T1000 (cell line): ENCODE measurements around the gene NR1I2.

ENCODE experiments used
- DNase-seq: peaks from one replicate; lab custom pipeline; 2025; ENCODE audit warnings: mixed read lengths; lab: John Stamatoyannopoulos, UW

NR1I2 gene

DNA sequence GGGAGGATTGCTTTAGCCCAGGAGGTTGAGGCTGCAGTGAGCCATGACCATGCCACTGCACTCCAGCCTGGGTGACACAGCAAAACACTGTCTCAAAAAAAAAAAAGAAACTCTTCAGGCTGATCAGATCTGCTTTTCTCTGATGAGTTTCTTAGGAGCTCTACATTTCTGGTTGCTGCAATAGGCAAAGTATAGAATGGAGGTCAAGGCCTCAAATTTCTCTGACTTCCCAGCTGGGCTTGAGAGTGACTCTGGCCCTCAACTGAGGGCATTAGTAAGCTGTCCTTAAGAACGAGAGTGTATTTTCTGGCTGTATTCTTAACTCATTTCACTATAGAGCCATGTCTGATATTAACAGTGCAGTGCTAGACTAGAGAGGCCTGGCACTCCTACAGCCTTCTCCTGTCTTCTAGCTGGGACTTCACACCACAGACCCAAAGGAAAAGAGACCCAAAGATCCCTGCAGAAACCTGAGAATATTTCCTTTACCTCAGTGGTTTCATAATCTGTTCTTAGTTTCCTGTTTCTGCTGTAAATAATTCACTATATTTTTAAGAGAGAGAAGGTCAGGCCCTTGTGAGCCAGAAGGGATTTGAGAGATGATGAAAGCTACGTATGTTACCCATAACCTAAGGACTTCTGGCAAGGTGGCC is 2.0 kb upstream of the NR1I2 start:
- DNase-seq = no peak

DNA sequence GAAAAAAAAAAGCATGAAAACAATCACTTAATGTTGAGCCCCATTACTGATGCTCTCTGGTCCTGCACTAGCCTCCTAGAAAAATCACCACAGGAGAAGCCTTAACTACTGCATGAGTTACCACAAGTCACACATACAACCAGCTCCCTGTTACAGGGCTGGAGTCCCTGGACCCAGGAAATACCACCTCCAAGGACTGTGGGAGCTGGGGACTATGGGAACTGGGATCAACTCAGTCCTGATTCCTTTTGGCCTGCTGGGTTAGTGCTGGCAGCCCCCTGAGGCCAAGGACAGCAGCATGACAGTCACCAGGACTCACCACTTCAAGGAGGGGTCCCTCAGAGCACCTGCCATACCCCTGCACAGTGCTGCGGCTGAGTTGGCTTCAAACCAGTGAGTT is 559 bp downstream of the NR1I2 start:
- DNase-seq = no peak

DNA sequence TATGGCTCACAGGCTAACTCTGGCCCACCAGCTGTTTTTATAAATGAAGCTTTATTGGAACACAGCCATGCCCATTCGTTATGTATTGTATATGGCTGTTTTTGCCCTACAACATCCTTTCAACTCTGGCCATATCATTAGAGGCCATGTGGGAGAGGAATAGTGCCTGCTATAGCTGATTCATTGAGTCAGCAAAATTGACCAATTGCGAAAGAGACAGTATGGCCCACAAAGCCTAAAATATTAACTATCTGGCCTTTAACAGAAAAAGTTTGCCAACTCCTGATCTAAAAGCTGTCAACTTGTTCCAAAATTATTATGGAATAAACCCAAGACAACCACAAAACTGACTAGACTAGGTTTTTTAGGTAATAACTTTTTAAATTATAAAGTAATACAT is 1.4 kb downstream of the NR1I2 start:
- no peak for DNase-seq

DNA sequence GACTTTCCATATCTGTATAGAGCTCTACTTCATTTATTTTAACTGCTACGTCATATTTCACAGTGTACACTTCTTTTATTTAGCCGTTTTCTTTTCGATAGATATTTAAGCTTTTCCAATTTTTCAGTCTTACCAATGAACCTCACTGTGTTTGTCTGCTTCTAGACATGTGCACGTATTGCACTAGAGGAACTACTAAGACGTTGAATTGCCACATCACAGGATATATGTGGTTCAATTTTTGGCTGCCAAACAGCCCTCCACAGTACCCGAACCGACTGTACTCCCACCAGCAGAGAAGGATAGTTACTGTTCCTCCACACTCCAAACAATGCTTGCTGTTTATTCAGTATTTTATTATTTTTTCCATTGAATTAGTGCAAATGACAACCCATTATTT is 2.0 kb downstream of the NR1I2 start:
- DNase-seq = no peak

DNA sequence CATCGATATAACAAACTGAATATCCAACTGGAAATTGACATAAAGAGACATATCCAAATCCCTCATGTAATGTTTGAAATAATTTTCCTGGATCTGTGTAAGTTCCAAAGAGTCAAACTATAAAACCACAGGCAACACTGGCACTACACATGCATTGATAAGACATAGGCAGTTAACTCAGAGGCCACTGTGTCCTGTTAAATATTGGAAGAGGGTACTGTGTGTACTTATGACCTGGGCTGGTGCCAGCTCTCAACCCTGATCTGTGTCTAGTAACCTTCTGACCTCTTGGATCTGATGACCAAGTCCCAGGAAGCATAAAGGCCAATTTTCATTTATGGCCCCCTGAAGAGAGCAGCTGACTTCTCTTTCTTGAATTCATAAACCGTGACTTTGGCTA is 4.5 kb downstream of the NR1I2 start:
- DNase-seq = no peak

DNA sequence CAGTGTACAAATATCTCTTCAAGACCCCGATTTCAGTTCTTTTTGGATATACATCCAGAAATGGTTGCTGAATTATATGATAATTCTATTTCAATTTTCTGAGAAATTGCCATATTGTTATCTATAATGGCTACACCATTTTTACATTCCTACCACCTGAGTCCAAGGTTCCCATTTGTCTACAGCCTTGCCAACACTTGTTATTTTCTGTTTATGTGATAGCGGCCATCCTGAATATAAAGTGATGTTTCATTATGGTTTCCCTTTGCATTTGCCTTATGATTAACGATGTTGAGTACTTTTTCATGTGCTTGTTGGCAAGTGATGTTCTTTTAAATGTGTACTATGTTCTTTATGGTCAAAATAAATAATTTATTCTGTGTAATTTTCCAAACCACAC is 8.5 kb downstream of the NR1I2 start:
- no peak for DNase-seq

DNA sequence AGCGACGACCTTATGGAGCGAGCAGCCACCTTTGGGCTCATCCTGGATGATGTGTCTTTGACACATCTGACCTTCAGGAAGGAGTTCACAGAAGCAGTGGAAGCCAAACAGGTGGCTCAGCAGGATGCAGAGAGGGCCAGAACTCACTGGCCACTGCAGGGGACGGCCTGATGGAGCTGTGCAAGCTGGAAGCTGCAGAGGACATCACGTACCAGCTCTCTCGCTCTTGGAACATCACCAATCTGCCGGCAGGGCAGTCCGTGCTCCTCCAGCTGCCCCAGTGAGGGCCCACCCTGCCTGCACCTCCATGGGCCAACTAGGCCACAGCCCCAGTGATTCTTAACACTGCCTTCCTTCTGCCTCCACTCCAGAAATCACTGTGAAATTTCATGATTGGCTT is 10.4 kb downstream of the NR1I2 start:
- no peak for DNase-seq

DNA sequence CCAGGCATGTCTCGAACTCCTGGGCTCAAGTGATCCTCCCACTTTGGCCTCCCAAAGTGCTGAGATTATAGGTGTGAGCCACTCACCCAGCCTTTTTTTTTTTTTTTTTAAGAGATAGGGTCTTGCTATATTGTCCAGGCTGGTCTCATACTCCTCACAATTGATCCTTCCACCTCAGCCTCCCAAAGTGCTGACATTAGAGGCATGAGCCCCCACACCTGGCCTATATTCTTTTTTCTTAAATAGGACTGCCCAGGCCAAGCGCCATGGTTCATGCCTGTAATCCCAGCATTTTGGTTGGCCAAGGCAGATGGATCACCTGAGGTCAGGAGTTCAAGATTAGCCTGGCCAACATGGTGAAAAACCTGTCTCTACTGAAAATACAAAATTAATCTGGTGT is 12.5 kb downstream of the NR1I2 start:
- DNase-seq = no peak

DNA sequence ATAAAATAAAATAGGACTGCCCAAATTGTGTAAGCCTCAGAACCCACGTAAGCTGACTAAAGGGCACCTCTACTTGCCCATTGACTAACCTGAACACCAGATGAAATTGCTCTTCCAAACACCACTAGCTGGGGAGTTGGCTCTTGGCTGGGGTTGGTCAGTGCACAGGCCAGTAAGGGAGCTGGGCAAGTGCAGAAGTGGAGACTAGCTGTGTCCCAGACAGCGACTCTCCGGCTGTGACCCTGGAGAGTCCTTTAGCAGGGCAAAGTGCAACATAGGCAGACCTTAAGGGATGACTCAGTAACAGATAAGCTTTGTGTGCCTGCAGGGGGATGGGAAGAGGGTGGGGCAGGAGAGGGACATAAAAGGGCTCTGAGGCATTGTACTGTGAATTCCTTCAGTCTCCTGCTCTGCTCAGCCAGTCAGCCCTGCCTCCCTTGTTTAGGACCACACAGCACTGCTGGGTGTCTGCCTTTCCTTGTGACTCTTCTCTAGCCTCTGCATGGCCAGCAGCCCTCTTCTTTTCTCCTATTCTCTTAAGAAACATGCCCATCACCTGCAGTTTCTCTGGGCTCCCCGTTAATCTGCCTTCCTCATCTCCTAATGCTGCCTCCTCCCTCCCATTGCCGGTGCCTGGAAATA is 13.2 kb downstream of the NR1I2 start:
- peak; percentile 34 for DNase-seq

DNA sequence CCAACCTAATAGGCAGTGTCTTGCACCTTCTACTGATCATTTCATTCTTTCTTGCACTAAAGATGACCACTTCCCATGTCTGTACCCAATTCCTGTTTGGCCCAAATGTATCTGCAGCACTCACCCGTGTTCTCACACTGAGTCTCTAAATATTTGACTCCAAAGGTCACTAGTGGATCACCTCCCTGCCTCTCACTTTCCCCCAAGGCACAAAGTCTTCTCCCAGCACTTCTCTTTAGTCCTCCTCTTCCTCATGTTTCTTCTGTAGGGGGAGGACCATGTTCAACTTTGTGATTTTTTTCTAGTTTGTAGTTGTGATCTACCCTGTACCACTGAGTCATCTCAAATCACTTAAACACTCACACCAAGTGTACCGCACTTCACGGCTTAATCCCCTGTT is 13.9 kb downstream of the NR1I2 start:
- DNase-seq = no peak

DNA sequence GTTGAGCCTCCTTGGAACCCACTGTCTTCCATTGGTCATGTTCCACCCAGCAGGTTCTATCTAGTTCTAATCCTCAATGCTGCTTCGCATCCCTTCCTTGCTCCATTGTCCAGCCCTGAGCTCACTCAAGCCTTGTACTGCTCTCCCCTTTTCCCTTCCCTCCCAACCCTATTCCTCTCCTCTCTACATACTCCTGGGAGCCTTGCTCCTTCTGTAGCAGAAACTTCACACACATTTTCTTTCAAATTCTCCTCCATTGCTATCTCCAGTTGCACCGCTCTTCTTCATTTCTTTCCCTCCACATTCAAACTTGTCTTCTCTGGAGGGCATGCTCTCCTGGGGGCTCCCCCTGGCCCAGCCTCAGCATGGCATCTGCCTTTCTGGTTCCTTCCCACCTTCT is 14.5 kb downstream of the NR1I2 start:
- DNase-seq = no peak

DNA sequence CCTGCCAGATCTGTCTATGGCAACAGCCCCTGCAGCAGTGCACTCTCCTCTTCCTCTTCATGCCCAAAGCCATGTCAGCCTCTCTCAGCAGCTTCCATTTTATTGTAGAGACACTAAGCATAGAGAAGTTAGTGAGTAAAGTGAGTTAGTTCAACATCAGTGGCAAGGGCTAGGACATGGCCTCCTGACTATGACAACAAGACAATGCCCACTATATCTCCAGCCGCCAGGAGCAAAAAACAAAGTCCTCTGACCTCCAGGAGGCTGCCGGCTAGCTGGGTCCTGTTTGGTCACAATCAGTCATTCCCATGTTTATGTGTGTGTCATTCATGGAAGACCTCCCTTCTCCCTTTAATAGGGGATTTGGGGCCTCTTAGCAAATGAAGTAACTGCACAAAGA is 14.9 kb downstream of the NR1I2 start:
- no peak for DNase-seq

DNA sequence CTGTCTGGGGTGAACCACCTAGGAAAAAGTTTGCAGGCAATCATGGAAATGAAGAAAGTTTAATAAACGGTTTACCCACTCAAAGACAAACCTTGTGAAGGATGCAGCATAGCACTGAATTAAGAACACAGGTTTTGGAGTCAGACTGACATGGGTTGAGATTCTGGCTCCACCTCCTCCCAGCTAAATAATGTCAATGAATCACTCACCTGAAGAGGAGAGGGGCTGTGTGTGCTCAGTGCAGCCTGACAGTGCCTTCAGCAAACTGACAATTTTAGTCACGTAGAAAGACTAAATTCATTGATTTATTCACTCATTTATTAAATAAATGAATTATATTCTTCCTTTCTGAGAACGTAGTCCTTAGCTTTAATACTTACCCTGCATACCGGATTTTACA is 18.9 kb downstream of the NR1I2 start:
- no peak for DNase-seq

DNA sequence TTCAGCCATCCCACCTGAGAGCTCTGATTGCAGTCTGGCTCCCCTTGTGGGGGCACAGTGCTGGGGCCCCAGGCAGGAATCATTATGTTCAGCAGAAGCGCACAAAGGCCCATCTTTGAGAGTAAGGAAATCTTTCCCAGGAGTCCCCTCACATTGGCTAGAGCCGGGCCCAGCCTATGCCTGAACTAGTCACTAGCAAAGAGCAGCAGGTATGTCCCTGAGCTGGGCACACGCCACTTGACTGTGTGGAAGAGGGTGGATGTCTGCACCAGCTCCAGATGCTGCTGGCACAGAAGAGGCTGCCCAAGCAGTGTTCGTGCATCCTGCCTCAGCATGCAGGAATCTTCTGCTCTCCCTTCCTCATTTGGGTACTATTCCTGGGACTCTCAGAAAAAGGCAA is 26.3 kb downstream of the NR1I2 start:
- DNase-seq = no peak

DNA sequence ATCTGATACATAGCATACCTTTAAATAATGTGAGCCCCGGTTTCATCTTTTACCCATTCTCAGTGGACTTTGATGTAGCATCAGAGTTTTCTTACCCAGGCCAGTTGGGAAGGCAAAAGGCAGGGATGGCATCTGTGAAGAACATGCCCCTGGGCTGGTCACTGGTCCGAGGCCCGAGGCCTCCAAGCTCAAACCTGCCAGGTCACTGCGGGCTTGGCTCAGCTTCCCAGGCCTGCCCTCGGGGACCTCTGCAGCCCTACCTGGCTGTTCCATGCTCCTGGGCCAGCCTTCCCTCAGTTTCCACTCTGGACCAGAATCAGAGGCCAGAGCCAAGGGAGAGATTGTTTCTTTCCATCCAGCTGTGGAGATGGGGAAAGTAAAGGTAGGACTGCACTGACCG is 26.9 kb downstream of the NR1I2 start:
- DNase-seq = no peak

DNA sequence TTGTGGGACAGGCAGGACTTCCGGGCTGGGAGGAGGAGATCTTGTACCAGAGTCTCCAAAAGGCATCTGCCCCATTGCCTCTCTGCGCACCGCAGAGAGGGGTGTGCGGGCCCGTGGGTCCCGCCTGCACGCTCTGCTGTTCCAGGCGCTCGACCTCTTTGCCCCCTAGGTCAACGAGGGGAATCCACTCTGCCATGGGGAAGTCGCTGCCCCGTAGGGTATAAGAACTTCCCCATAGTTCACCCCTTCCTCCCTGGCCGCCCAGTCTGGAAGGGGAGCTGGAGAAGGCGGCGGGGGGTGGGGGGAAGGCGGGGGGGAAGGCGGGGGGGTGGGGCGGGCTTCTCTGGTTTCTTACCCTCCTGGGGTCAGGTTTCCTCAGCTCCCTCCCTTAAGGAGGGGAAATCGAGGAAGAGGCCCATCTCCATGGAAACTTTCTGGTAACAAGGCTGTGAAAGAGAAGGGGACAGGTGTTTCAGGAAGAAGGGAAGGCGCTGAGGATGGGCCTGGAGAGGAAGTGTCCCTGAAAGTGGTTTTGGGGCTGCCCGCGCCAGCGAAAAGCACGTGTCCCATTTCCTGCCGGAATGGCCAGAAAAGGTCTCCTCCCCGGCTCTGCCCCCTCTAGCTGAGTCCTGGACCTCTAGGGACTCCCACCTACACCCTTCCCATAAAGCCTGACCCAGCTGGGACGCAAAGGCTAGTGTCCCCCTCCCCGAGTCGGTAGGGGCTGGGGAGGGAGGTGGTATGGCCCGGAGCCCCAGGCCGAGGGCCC is 27.5 kb downstream of the NR1I2 start:
- no peak for DNase-seq

DNA sequence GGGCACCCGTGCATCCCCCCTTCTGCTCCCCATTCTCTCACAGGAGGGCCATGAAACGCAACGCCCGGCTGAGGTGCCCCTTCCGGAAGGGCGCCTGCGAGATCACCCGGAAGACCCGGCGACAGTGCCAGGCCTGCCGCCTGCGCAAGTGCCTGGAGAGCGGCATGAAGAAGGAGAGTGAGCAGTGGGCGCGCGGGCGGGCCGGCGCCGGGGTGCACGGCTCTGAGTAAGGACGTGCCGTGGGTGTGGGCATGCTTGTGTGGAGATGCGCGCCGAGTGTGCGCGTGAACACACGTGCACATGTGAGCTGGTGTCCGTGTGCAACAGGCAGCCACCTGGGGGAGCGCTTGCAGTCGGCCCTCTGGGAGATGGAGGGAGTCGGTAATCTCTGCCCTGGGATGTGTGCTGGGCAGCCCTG is 28.1 kb downstream of the NR1I2 start:
- DNase-seq = no peak

DNA sequence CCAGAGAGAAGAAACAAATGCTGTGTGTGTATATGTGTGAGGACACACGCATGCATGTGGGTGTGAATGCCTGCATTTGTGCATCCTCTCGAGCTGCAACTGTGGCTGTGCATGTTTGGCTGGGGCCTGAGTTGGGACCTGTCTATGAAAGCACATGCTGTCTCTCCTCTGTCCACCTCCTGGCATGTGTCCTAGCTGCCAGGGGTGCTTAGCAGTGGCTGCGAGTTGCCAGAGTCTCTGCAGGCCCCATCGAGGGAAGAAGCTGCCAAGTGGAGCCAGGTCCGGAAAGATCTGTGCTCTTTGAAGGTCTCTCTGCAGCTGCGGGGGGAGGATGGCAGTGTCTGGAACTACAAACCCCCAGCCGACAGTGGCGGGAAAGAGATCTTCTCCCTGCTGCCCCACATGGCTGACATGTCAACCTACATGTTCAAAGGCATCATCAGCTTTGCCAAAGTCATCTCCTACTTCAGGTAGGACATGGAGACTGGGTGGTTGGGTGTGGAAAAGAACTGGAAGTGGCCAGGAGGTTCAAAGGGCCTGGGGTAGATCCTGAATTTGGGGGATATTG is 30.7 kb downstream of the NR1I2 start:
- no peak for DNase-seq

DNA sequence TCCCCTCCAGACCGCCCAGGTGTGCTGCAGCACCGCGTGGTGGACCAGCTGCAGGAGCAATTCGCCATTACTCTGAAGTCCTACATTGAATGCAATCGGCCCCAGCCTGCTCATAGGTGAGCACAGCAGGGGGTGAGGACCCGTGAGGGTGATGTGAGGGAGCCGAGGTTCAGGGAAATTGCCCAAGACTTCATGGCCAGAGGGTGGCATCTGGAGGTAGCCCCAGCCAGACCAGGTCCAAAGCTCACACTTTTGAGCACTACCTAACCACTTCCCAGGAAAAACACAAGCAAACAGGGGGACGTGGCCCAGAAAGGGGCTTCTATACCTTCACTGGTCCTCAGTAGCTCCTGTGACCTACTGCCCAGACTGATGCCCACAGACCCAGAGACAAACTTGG is 33.8 kb downstream of the NR1I2 start:
- no peak for DNase-seq

DNA sequence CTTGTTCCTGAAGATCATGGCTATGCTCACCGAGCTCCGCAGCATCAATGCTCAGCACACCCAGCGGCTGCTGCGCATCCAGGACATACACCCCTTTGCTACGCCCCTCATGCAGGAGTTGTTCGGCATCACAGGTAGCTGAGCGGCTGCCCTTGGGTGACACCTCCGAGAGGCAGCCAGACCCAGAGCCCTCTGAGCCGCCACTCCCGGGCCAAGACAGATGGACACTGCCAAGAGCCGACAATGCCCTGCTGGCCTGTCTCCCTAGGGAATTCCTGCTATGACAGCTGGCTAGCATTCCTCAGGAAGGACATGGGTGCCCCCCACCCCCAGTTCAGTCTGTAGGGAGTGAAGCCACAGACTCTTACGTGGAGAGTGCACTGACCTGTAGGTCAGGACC is 35.2 kb downstream of the NR1I2 start:
- no peak for DNase-seq

DNA sequence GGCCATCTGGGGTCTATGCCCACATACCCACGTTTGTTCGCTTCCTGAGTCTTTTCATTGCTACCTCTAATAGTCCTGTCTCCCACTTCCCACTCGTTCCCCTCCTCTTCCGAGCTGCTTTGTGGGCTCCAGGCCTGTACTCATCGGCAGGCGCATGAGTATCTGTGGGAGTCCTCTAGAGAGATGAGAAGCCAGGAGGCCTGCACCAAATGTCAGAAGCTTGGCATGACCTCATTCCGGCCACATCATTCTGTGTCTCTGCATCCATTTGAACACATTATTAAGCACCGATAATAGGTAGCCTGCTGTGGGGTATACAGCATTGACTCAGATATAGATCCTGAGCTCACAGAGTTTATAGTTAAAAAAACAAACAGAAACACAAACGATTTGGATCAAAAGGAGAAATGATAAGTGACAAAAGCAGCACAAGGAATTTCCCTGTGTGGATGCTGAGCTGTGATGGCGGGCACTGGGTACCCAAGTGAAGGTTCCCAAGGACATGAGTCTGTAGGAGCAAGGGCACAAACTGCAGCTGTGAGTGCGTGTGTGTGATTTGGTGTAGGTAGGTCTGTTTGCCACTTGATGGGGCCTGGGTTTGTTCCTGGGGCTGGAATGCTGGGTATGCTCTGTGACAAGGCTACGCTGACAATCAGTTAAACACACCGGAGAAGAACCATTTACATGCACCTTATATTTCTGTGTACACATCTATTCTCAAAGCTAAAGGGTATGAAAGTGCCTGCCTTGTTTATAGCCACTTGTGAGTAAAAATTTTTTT is 35.9 kb downstream of the NR1I2 start:
- no peak for DNase-seq

DNA sequence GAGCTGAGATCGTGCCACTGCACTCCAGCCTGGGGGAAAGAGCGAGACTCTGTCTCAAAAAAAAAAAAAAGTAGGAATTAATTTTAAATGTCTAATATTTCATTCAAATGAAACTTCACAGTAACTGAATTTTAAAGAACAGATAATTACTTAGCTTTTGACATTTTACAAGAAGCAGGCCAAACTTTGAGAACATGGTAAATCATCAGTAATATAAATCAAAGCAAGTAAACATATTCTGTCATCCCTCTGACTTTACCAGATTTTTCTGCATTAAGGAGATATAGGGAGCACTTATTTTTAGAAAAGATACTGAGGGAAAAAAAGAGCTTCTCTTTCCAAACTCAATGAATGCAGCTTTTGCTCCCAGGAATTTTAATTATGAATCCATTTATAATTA is 37.0 kb downstream of the NR1I2 start:
- DNase-seq = no peak
